HG03469 (cell line): ENCODE measurements around the gene ZNF496.

Experiments used
- ATAC-seq: cut with Tn5 transposase; IDR thresholded peaks from one replicate; pipeline ENCODE4 v1.9.1; 2021; ENCODE audit warnings: mild to moderate bottlenecking, moderate library complexity, moderate number of reproducible peaks; ENCODE audit not compliant: unreplicated experiment

Gene ZNF496

DNA sequence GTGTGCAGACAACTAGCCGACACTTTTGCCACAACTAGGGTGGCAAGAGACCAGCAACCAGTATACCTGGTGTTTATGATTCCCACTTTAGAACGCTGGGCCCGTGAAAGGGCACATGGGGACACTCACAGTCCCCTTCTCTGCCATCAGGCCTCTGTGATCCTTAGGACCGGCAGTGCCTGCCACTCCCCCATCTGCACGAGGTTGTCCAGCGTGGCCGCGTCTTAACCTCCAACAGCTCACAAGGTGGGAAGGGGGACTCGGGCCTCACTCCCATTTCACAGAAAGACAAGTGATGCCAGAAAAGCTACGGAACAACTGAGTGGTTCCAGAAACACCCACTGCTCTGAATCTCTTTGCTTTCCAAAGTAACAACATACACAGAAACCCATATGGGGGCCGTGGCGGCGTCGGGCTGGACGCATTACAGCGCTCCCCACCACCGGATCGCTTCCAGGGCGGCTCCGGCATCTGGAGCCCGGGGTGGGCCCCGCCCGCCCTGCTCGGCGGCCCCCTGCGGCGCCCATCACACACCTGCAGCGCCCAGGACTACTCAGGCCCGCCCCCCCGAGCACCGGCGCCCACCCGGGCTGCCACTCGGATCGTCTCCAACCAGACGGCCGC is 1.0 kb downstream of the ZNF496 start:
- ATAC-seq, result no peak

DNA sequence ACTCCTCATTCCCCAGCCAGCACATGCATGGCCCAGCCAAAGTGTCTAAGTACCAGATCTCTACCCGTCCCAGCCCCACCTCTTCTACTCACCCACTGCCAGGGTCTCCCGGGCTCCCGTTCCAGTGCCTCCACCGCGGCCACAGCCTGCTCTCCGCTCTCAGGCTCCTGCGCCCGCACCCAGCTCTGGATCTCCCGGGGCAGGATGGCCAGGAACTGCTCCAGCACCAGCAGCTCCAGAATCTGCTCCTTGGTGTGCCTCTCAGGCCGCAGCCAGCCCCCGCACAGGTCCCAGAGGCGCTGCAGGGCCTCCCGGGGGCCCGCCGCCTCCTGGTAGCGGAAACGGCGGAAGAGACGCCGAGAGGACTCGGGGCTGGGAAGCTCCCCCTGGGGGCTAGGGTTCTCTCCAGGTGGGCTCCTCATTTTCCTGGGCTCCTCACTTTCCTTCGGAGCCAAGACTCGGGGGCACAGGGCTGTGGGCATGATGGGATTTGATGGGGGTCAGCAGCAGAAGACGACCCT is 2.5 kb downstream of the ZNF496 start:
- no peak for ATAC-seq

DNA sequence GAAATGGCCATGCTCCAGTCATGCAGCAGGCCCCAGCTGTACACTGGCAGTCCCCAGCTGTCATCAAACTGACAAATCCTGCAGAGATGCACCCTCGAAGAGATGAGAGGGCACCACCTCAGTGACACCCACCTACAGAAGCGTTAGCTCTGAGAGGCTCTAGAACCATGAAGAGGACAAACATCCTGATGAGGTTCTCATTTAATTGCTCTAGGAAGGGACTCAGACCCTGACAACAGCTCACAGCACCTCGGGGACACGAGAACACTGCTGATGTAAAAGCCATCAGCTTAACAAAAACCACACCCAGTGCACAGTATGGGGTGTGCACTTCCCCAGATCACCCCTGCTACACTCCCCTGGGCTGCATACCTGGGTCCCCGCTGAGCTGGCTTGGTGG is 3.4 kb downstream of the ZNF496 start:
- ATAC-seq, result no peak

DNA sequence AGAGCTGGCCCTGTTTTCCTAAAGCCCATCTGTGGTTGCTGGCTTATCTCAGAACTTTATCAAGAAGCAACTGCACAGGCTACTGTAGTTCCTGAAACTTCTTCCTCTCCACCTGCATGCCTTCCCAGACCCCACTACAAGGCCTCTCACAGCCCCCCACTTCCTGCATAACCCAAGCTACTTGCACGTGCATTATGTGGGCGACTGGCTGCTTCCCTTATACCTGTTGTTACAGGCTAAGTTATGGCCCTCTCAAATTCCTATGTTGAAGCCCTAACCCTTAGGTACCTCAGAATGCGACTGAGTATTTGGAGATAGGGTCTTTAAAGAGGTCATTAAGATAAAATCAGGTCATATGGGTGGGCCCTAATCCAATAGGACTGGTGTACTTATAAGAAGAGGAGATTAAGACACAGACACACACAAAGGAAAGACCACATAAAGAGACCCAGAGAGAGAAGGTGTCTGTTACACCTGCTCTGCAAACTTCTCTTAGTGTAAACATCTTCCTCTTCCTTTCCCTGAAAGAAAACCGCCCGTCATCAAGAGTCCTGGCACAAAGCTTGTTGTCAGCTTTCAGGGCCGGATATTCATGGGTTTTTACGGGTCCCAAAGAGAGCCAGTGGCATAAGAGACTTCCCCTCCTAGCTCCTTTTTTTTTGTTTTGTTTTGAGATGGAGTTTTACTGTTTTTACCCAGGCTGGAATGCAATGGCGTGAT is 5.1 kb downstream of the ZNF496 start:
- ATAC-seq, result no peak

DNA sequence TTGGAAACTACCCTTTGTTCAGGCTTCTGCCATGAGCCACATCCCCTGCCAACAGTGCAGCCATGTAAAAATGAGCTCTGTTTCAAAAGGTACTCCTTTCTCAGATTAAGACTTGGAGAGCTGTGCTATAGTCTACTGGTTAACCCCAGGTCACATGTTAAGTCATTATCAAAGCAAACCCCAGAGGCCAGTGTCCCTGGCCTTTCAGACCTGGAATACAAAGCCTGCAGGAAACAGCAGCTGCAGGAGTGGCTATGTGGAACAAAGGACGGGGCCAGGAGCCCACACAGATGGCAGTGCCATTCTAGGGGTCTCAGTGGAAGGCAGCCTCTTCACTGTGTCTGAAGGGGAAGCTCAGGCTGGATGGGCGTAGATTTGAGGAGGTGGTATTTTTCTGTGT is 6.7 kb downstream of the ZNF496 start:
- no peak for ATAC-seq

DNA sequence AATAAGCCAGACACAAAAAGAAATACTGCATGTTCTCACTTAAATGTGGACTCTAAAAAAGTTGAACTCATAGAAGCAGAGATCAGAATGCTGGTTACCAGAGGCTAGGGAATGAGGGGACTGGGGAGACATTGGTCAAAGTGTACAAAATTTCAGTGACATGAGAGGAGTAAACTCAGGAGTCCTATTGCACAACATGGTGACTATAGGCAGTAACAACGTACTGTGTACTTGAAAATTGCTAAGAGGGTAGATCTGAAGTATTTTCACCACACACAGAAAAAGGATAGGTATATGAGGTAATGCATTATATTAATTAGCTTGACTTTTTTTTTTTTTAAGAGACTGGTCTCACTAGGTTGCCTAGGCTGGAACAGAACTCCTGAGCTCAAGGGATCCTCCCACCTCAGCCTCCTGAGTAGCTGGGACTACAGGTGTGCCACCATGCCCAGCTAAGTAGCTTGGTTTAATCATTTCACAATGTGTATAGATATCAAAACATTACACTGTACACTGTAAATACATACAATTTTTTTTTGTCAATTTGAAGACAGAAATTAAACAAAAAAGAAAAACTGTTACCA is 7.4 kb downstream of the ZNF496 start:
- no peak for ATAC-seq

DNA sequence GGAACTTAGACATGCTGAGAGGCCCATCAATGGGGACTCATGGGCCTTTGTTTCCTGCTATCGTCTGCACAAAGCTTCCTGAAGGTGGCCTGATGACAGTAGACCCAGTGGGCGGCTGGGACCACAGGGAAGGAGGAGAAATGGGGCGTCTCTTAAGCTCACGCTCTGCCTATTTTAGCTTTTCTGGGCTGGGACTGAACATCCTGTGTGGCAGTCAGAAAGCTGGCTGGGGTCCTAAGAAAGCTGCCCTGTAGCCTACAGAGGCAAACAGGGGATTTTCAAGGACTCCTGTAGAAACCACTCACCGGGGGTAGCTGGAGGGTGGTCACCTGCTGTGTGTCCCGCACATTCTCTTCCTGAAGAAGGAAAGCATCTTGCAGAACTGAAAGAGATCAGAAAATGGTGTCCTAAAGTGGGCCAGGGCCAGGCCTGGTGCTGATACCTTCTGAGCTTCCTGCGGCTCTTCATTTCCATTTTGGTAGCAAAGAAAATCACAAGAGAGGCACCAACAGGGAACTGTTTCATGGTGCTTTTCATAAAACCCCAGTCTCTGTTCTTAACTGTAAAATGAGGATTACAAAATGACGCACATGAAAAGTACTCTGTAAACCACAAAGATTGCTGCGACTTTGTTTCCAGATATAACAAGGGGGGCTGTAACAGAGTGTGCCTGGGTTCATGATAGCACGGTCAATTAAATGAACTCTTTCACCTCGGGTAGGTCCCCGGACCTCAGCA is 8.6 kb downstream of the ZNF496 start:
- ATAC-seq, result no peak

DNA sequence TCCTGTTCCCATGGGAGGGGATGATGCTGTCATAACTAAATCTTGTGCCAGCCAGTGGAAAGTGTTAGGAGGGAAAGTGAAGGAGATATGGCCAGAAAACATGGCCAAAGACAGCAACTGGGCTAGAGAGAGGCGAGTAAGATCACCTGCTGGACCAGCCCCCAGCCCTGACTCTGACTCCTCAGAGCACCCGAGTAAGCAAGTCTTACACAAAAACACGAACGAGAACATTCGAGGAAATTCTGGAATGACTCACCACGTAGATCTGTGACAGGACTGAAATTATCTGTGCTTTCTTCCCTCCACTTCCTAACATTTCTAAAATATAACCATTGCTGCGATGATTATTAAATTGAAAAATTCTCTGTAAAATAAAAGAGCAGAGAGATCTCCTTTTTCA is 9.2 kb downstream of the ZNF496 start:
- ATAC-seq, result no peak

DNA sequence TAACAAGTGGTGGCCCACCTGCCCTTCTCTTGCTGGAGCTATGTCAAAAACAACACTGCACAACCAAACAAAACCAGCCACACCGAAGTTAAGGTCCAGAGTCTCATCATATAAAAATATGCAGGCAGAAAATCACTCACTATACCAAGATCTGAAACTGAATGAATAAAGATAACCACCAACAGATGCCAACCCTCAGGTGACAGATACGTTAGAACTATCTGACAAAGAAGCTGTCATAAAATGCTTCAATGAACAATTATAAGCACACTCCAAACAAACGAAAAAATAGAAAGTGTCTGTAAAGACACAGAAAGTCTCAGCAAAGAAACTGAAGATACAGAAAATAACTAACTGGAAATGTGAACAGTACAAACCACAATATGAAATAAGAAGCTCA is 14.0 kb downstream of the ZNF496 start:
- peak; percentile 38 for ATAC-seq

DNA sequence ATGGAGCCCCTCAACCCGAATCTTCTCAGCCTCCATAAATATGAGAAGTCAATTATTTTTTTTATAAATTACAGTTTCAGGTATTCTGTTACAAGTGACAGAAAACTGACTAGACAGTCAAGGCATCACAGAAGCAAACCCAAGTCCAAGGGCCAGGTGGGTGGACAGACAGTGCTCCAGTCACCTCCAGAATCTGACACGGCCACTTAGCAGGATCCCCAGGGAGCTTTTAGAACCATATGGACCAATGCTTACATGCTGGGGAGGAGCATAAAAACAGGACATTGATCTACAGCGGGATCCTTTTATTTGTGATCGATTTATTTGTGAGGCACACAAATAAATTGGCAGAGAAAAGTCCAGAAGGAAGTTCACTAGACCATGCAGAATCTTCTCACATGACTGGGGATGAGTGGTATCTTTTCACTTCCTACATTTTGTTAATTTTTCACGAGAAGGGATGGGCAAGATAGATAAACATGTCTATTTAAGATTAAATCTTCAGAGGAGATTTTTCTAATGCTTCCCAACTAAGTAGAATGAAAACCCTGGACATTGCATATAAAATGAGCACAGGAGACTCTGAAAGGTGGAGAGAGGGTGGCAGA is 15.0 kb downstream of the ZNF496 start:
- no peak for ATAC-seq

DNA sequence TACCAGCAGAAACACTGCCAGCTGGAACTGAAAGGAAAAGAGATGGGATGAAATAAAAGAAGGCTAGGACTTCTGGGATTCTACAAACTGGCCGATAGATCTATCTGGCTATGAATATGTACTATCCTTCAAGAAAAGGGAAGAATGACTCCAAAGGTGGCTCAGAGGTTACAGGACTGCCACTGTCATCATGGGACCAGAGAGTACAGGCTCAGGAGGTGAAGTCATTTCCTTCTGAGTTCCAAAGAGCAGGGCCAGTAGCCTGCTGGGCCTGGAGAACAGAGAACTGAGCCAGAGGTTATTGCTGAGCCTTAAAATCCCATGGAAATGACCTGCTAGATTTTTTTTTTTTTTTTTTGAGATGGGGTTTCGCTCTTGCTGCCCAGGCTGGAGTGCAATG is 27.6 kb downstream of the ZNF496 start:
- no peak for ATAC-seq

DNA sequence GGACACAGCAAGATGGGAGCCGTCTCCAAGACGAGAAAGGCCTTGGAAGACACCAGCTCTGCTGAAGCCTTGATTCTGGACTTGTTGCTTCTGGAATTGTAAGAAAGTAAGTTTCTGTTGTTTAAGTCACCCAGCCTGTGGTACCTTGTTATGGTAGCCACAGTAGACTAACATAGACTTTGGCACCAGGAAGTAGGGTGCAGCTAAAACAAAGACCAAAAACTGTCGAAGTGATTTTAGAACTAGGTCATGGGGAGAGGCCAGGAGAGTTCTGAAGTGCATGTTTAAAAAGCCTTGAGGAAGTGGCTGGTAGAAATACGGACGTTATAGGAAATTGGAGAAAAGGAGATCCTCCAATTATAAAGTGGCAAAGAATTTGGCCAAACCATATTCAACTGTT is 28.5 kb downstream of the ZNF496 start:
- no peak for ATAC-seq

DNA sequence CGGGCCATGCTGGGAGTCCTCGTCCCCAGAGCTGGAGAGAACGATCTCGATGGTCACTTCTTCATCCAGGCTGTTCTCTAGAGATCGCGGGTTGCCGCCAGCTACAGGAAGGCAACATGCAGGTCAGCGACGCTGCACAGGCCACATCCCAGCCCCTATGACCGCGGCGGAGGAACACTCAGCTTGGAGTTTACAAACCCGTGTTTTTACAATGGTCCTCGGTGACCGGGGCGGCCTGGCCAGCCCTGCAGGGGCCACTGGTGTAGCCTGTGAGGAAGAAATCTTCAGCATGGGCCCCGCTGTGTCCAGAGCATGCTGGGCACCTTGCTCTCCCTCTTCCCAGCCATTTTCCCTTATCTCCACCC is 30.5 kb downstream of the ZNF496 start:
- ATAC-seq, result no peak

DNA sequence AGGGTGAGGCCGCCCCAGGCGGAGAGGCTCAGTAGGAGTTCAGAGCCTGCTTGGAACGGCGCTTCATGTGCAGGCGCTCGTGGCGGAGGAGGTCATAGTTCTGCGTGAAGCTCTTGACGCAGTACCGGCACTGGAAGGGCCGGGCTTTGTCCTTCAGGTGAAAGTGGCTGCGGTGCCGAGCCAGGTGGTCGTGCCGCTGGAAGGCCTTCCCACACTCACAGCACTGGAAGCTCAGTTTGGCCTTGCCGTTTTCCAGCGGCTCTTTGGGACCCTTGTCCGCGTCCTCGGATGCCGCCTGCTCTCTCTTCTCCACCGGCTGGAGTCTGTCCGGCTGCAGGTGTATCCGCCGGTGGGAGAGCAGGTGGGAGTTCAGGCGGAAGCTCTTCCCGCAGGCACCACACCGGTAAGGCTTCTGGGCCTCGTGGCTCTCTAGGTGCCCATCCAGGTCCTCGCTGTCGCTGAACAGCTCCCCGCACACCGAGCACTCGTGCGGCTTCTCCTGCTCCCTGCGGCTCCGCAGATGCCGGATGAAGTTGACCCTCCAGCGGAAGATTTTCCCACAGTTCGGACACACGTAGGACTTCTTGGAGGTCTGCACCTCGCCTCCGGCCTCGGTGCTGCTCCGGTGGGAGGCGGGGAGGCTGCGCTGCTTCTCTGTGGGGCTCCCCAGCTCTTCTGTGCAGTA is 31.0 kb downstream of the ZNF496 start:
- no peak for ATAC-seq

DNA sequence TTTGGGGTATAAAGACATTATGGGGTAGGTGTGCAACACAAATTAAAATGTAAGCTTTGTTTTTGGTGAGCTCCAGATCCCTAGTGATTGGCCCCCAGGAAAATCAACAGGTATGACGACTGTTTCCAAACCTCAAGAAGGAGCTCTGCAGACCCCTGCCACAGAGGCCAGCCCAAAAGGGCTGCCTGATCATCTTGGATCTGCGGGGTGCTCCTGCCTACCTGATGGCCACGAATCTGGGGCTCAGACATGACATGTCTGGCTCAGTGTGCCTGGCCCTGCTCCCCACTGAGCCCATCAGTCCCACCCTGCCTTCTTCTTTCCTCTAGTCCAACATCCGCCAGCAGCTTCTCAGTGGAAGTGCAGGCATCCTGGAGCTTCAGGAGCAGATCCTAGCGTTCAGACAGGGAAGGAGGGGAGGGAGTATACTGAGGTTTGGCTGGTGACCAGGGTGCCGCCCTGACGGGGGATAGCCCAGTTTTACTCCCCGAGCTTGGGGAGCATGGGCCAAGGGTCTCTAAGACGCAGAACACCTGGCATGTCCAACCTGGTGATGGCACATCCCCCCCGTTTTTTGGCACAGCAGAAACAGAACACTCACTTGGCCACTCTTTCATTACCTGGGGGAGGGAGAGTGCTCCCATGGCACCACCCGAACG is 31.8 kb downstream of the ZNF496 start:
- ATAC-seq, result no peak

DNA sequence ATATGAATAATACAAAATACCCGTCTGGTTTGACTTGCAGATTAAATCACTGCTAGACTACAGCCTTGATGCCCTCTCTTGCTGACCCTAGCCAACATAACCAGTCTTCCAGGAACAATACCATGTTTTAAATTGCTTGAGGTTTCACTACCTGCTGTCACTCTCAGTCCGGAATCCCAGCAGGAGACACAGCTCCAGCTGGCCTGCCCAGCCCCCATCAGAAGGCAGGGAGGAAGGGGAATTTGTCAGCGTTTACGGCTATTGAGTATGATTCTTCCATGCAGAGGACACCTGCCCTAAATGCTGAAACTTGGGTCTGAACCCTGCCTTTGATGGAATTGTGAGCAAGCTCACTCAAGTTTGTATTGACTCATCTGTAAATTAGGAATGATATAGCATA is 33.0 kb downstream of the ZNF496 start:
- ATAC-seq, result no peak

DNA sequence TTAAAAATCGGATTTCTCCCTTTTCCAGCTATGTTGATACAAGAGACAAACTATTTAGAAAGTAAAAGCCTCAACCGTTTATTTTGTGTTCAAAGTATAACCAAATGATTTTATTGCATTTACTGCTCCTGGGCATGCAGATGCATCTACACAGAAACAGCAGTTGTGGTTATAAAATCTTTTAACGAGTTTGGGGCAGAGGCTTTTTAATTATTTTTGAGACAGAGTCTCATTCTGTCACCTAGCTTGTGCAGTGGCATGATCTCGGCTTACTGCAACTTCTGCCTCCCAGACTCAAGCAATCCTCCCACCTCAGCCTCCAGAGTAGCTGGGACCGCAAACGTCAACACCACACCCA is 33.6 kb downstream of the ZNF496 start:
- no peak for ATAC-seq

DNA sequence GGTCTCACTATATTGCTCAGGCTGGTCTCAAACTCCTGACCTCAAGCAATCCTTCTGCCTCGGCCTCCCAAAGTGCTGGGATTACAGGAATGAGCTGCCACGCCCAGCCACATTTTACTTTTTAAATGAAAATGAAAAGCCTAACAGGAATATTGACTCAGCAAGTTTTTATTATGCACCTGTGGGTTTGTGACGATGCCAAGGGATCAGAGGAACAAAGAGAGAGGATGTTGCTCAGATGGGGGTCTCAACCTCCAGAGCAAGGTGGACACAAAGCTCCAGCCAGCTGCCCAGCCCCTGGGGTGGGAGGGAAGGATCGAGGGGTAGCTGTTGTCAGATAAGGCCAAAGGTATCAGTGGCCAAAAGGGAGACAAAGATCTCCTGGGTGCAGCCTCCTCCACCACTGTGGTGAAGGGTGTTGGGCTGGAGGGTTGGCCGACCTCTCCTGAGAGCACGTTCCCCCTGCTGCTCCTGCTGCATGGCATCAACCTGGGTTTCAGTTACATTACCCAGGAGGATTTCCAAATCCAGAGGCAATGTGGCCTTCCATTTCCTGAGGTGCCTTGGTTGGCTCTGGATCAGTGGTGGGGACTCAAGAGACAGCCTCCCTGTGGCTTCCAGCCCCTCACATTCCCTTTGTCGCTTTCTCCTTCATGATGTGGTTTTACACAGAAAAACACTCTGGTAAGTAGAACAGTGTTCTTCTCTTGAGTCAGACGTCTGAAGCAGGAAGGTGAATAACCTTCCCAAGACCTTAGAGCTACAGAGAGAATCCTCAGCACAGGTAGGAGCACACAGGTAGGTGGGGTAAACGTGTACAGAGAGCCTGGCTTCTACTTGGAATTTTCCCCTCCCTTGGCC is 34.2 kb downstream of the ZNF496 start:
- no peak for ATAC-seq

DNA sequence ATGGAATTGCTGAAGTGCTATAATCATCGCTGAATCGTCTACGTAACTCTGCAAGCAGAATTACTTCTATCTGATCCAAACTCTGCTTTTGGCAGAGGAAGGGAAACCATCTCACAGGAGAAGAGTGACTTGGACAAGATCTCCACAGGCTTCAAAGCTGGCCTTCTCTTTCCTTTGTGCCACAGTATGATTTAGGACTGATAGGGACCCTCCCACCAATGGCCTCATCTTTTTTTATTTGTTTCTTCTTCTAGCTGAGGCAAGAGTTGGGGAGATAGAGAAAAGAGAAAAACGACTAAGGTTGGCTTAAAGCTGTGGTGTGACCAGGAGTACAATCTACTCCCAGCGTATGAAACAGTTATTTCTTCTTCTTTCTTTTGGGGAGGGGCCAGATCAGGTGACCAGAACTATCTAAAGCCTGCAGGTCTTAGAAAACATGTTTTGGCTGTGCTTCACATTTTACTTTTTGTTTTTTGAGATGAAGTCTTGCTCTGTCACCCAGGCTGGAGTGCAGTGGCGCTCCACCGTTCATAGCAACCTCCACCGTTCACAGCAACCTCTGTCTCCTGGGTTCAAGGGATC is 35.0 kb downstream of the ZNF496 start:
- no peak for ATAC-seq
